RPMI7951 (cell line): ENCODE data around the gene FHIT. TPM values are rescaled to one million over a fixed set of nuclear protein-coding genes. Genes with fewer than 3 reads are reported as not detected.

Experiments
- DNase-seq: peaks from one replicate; pipeline ENCODE4 v3.0.0-alpha.2; 2012; ENCODE audit warnings: low read depth
- total RNA-seq: library from RNA; depleted of rRNA; stranded (reverse); fragments of >200 nt; shearing (Covaris generic); gene quantifications from 2 replicates; pipeline ENCODE4 v1.2.3, GENCODE V29; 2014

Gene FHIT
- total RNA-seq, 1 experiment from 2014 or later: 2.4 TPM

DNA sequence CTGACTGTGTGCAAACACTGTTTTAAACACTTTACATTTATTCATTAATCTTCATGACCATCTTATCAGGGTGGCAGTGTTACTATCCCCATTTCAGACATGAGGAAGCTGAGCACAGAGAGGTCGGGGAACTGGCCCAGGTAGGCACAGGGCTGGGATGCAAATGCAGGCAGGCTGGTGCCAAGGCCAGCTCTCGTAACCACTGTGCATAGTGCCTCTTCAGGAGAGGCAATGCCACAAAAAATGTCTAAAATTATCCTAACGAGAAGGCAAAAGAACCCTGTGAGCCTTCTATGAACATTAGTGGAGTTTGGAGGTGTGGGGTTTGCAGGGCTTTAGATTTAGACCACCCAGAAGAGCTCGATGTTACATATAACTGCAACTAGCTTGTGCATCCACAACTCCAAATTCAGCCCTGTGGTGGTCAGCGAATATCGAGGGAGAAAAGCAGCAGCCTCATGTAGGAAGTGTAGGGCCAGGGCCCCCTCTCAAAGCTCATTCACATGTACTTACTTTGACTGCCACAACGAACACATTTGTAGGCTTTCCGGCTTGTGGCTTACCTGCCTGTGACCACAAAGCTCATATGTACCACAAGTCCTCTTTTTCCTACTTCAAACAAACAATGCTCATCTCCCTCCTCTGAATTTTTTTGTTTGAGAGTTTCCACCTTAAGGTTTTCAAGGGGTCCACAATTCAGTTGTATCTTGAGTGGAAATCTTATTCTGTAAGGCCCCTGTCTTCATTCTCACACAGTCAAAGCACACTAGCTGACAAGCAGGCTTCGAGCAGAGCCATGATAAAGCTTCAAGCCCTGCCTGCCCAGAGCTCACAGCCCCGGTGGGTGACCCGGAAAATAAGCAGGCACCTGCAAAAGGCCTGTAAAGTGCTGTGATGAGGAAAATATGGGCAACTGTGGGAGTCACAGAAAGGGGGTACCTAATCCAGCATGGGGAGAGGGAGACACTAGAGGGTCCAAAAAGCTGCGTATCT lies 1478.5 kb downstream of the FHIT start:
- DNase-seq: no peak

DNA sequence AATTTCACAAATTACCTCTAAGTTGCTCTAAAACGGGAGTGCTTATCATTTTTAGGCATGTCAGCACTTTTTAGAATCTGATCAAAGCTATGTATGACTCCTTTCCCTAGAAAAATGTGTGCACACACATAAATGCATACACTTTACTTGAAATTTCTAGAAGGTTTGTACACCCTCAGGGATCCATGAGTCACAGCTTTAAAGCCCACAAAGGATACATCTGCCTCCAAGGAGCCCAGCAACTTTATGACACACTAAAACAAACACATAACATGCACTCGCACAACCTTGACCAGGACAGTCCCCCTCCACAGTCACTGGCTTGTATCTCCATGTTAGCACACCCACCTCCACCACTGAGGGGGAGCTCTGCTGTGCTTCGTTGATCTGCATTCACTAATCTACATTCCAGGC lies 1479.5 kb downstream of the FHIT start:
- peak; percentile 96 for DNase-seq

GRCh38 chr3:59769127-59769750 lies 1482.0 kb downstream of the FHIT start:
- no peak for DNase-seq

GRCh38 chr3:59766200-59766872 lies 1484.9 kb downstream of the FHIT start:
- peak; percentile 79 for DNase-seq

DNA sequence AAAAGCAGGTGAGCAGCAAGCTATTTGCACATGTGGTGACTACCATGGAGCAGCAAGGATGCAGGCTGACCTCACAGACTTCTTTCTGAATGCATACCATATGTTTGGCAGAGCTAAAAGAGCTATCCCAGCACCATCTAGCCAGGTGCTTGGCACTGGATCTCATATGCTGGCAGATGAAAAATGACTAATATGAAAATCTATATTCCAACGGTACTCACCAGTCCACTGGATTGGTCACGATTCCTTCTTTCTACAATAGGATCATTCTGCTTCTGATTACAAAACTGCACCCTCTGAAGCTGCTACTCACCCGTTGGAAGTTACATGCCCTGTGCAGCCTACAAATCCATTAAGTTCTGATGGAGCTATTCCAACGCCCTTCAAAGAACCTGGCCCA lies 1487.1 kb downstream of the FHIT start:
- DNase-seq: peak; percentile 30

- no peak for DNase-seq
Observed at GRCh38 chr3:59762941-59763340, 1488.3 kb downstream of the FHIT start.

DNA sequence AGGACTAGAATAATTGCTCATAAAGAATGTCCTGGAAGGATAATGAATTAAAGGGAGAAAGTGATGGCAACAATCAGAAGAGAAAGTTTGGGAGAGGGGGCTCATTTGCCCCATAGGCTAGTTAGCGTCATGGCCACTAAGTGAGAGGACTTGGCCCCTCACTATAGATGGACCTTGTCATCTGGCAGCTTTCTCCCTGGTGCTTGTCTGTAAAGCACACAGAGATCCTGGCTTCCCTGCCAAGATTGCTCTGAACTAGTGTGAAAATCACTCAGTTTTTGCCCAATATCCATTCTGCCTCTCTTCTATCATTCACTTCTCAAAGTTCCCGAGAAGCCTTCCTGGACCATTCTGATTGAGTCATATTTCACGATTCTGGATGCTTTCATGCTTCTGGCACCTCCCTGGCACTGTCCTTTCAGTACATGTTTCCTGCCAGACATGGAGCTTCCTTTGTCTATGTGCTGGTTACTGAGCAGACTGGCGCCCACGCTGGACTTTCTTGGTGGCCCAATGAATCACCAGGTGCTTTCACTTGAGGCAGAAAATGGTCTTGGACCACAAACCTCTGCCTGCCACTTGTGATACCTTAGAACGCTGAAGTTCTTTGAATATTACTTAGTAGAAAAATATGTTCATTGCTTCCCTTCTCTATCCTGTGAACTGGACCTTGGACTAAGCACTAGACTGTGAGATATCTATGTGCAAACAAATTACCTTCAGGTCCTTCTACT lies 1491.8 kb downstream of the FHIT start:
- peak; percentile 47 for DNase-seq

DNA sequence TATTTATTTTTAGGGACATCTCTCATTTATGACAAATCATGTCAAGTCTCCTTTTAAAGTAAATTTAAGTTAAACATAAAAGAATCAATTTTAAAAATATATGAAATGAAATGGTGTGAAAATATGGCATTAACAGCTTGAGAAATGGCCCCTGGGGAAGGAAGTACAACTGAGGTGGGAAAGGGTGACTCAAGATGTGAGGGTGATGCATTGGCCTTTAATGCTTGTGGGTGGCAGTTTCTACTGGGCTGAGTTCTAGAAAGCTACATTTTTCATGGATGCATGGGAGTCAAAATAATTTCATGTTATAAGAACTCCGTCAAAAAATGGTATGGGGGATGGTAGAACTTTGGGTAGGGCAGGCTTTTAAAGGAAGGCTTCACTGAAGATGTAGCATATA lies 1492.6 kb downstream of the FHIT start:
- no peak for DNase-seq

- no peak for DNase-seq
Observed at GRCh38 chr3:59756934-59757333, 1494.3 kb downstream of the FHIT start.

DNA sequence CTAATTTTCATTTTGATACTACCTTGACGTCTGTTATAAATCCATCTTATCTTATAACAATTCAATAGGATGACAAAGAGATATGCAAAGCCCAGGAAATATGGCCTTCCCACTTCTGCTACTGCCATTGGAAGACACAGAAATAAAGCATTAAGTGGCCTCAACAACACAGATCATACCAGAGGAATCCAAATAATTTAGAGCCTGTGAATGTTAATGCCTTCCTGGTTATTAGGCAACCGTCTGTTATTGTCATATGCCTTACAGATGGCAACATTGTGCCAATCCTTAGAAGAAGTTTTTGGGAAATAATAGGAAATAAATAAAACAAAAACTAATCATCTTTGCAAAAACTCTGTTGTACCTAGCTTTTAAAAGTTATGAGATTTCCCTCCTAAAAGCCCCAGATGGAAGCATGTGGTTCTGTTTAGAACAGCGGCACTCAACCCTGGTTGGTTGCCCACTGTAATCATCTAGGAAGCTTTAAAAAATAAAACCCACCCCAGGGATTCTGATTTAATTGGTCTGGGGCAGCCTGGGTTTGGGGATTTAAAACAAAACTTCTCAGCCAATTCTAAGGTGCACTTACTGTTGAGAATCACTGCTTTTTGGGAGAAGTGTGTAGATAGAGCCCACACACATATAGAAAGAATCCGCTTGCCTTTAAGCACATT lies 1496.7 kb downstream of the FHIT start:
- DNase-seq: no peak

DNA sequence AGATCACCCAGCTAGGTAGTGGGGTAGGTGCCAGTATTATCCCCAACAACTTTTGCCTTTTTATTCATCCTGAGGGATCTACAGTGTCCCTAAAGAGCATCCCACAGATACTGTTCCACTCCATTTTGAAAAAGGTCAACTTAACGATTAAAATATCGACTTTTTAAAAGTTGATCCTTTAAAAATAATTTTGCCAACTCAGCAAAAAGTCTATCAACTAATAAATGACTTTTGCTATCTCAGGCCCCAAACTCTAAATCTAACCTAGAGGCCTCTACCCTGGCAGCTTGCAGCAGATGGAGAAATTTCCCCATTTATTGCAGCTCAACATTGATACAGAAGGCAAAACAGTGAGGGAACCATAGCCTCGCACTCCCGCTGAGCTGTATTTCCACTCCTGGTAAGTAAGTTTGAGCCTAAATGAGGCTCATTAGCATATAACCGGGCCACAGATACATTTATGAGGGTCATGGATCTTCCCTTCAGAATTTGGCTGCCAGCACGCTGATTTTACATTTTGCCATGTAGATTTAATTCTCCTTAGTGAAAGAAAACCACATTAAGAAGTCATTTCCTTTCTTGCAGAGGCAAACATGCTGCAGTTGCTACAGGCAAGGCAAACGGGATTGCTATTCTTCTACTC lies 1497.3 kb downstream of the FHIT start:
- DNase-seq: no peak

DNA sequence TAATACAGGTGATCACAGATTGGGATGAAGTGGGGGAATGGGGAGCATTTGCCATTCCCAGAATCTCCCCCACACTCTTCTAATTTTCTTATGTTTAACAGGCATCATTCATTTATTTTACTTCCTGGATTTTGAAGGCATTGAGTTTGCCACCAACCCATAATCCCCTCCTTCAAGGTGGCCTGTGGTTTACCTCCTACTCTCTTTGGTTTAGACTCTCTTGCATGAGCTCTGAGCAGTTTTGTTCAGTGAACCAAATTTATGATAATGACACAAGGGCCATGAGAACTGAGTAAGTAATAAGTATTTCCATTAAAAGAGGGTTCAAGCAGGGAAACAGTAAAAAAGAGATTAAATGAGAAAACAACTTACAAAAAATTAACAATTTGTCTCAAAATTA lies 1498.3 kb downstream of the FHIT start:
- no peak for DNase-seq

GRCh38 chr3:59751606-59752005 lies 1499.6 kb downstream of the FHIT start:
- no peak for DNase-seq

DNA sequence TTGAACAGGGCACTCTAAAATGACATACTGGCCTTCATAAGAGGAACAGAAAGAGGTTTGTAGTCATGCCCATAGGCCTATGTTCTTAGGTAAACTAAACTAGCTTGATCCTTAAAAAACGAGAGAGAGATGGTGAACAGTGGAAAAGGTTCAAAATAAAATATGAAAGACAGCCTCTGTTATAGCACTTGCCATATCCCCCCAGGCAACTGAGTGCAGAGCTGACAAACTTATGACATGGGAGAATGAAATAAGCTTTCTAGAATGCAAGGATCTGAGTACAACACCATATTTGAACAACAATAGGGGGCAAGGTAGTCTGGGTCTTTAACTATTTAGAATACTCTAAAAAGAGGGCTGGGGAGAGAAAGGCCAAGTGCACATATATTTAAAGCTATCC lies 1500.9 kb downstream of the FHIT start:
- no peak for DNase-seq

DNA sequence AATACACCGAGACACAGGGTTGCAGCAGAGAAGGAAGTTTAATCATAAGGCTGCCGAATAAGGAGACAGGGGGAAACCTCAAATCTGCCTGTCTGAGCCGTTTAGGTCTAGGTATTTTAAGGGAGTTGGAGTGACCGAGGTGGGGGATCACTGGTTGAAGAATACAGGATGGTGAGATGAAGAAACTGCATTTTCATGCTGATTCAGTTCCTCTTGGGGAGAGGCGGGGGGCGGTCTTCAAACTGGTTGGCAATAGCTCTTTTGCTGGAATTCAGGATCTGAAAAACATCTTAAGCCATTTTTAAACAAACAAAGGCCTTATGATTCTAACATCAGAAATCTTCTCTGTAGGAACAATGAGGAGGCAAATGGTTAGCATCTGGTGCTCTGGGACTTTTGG lies 1502.0 kb downstream of the FHIT start:
- DNase-seq: no peak

- no peak for DNase-seq
Observed at GRCh38 chr3:59746585-59746984, 1504.7 kb downstream of the FHIT start.

GRCh38 chr3:59737241-59737640 lies 1514.0 kb downstream of the FHIT start:
- DNase-seq: no peak

DNA sequence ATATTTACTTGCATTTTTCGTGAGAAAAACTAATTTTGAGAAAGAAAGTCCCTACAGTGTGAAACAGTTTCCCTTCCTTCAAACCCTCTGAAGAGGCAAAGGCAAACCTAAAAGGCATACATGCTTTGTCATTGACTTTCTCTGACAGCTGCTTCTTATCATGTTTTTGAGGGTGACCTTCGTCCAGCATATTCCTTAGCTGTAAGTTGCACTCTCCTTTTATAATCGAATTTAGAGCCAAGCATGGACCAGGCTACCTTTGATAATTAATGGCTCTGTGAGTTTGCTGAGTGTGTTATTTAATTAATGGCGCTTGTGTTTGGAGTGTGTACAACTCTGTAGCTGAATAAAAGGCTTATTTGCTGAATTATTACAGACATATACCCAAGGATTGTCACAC lies 1517.2 kb downstream of the FHIT start:
- DNase-seq: peak; percentile 6

- peak; percentile 74 for DNase-seq
Observed at GRCh38 chr3:59733041-59733809, 1518.0 kb downstream of the FHIT start.

DNA sequence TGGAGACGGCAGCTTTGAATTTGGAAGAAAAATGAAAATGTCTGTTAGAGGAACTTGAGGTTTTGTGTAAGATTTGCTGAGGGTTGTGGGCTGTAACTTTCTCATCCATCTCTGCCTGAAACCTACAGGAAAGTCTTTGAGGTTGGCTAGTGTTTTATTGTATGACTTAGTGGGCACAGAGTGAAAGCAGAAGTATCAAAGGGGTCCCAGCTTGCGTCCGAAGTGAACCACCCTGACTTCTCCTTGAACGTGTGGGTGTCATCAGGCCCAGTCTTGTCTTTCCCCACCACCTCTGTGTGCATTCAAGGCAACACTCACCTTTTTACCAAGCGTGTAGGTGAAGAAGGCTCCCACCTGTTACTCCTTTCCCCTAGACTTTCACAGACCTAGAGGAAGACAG lies 1519.3 kb downstream of the FHIT start:
- DNase-seq: no peak
